COLO668 (cell line): ENCODE data around the gene FRS2.
"Not testable (repeated sequence)": the region's sequence is repeated elsewhere in the genome, so short reads cannot be mapped to it uniquely, and the experiment has no call there.

Experiments used
- DNase-seq: peaks from one replicate; lab custom pipeline; 2025; ENCODE audit not compliant: unreplicated experiment; lab: John Stamatoyannopoulos, UW

Gene FRS2, protein sequence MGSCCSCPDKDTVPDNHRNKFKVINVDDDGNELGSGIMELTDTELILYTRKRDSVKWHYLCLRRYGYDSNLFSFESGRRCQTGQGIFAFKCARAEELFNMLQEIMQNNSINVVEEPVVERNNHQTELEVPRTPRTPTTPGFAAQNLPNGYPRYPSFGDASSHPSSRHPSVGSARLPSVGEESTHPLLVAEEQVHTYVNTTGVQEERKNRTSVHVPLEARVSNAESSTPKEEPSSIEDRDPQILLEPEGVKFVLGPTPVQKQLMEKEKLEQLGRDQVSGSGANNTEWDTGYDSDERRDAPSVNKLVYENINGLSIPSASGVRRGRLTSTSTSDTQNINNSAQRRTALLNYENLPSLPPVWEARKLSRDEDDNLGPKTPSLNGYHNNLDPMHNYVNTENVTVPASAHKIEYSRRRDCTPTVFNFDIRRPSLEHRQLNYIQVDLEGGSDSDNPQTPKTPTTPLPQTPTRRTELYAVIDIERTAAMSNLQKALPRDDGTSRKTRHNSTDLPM

DNA sequence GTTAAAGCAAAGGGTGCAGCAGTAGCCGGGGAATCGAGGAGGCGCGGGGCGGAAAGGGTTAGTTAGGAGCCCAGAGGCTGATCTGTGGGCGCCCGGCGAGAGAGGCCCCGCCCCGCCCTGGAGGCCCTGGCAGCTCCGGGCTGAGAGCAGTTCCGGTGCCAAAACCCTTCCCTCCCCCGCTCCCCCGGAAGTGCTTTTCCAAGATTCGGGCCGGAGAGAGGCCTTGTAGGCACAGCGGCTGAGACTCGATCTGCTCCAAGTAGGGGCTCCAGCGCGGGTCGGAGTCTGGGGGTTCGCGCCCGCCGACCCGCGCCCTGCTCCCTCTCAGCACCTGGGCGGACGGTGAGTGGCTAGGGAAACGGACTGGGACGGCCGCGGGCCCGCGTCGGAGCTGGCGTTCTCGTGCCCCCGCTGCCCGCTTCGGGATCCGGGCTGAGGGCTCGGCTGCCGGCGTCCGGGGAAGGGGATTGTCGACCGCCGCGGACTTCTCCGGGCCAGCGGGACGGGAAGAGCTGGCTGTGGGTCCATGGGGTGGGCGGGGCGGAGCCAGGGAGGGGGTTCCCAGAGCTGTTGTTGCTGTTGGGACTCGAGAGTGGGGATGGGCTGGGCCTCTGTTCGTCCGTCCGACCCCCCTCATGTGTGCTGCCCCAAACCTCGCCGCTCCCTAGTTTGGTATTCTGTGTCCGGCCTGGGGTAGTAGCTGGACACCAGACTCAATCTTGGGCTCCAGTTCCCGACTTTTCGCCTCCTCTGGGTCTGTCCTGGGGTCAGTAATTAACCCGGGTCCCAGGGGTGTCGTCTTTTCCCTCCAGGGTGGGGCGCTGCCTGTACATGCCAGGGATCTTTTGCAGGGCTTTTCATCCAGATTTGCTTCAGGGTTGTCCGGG lies at the start of gene FRS2:
FRS2 (plus strand) TSS at position 200 of the 887 bp plus-strand sequence. CDS start 98,643 bp downstream, outside the sequence.
- peak; percentile 94 for DNase-seq

DNA sequence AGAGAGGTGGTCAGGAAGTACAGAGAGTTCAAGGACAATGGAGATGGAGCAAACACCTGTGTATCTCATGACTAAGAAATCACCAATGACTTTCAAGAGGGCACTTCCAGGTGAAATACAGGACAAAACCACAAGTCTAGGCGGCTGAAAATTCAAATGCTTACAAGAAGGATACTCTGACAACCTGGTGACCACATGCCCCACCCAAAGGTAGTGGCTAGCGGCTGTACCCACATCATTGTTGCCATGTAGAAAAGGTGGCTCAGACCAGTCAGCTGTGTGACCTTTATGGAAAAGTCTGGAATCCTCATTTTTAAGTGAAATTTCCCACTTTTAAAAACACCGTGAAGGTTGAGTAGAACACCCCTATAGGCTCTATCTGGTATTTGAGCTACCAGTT lies 48.6 kb upstream of the FRS2 start:
- DNase-seq, result no peak

DNA sequence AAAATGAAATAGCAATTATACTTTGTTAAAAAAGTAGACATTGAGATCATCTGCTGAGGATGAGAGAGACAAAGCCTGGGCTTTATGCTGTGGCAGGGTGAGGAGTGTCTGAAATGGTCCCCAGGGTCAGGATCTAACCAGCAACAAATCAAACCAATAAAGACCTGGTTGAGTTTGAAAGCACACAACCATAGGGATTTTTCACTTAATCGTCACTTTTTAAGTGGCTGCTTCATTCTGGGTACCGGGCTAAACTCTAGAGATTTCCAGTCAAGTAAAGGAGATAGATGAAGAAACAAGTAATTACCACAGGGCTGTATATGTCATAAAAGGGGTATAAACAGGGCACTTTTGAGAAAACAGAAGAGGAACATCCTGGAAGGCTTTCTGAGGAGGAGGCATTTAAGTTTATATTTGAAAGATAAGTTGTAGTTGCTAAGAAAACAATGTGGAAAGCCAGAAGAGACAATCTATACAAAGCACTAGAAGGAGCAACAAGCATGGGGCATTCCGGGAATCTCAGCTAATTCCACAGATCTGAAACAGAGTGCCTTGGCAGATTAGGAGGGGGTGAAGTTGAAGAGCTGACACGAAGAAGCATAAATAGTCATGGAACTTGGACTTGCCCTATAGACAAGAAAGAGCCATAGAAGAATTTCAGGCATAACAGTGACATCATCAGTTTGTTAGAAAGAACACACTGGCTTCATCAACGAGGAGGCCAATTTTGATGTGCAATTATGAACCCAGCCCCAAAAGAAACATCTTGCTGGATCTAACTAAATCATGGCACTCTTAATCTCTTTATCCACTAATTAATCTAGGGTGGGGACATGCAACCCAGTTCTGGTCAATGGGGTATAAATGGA lies 46.9 kb upstream of the FRS2 start:
- DNase-seq, result no peak

DNA sequence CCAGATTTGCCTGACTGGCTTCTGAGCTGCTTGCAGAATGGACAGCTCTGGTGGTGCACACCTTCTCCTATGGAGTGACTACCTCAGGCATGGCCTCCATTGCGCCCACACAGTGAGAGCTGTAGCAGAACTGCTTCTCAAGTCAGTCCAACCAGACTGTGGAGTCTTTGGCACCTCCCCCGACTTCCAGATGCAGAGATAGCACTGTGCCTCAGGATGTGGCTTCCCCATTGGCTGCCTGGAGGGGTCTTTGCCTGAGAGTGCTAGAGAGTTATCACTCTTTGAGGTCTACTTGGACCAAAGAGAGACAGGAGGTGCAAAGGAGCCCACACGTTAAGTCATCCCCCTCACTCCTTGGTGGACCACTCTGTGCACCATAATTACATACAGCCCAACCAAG lies 44.8 kb upstream of the FRS2 start:
- no peak for DNase-seq

DNA sequence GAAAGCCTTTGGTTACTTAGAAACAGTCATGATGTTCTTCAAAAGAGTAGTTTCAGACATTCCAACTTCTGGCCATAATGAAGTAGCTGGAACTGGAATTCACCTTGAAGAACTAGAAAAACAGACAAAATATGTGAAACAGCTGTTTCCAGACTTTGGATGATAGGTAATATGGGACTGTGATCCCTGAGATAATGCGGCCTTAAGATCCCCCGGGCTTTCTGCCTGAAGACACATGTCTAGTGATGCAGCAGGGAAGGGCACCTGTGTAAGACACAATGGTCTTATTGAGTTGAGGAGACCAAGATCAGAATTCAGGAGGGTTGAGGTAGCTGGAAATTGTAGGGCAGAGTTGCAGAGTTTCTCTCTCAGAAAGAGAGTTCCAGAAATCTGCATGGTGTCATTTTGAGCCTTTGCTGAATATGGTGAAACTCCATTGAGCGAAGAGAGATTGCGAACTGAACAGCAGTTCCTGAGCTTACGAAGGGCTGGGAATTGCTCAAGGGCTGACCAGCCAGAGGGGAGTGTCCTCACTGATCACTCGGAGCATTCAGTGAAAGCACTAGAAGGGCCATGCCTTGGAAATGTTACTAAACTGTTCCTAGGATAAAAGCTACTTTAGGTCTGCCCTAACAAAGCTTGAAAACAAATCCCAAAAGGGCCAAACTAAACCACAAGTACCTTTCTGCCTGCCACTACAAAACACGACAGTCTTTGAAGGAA lies 41.7 kb upstream of the FRS2 start:
- DNase-seq, result no peak

DNA sequence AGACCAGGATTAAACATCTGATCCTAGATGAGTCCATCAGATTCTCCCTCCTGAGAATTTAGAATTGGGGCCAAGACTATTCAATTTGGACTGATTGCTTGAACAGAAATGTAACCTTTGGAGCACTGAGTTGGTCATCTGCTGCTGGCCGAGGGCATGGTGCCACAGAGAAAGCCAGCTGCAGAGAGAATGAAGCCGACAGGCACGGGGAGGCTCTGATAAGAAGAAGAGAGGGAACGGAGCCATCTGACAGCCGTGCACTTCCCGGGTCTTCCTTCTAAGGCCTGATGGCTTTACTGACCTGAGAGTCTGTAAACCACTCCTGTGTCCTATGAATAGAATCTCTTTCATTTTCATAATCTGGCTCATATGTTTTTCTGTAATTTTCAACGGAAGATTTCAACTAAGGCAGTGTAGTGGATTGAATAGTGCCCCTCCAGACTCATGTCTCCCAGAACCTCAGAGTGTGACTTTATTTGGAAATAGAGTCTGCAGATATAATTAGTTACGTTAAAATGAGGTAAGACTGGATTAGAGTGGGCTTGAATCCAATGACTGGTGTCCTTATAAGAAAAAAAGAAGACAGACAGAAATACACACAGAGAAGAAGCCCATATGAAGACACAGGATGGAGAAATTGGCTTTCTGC lies 39.1 kb upstream of the FRS2 start:
- DNase-seq, result no peak

DNA sequence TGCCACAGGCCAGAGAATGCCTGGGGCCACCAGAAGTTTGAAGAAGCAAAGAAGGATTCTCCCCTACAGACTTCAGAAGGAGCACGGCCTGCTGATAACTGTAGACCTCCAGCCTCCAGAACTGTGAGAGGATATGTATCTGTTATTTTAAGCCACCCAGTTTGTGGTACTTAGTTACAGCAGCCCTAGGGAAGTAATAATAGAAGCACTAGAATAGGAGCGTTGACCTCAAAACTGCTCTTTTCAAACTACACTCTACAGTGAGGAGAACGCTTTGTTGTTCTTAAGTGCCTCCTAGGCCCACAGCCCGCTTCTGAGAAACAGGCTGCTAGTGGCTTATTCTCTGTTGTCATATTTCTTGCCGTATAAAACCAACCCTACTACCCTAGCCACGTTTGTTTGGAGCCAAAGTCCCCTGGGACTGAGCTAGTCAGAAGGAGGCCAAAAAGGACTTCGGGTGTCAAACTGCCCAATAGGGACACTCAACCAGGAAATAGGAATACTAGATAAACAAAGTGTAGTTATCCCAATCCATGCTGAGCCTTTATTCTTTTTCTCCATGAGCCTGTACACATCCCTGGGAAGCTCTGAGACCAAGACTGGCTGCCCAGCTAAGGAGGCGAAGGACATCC lies 38.5 kb upstream of the FRS2 start:
- no peak for DNase-seq

DNA sequence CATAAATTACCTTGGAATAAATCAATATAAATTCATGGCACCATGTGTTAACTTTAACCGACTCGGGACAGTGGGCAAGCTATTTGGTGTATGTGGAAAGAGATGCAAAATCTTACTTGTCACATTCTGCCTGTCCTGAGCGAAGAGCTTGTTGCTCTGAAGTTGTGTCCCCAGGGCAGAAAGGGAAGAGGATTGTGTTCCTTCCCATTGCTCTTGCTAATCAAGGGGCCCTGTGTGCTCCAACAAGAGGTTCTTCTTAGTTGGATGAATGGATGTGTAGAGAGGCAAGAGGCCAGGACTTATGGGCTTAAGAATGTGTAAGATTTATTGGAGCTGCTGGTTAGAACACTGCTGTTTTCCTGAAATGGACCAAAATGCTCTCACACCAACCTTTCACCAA lies 36.5 kb upstream of the FRS2 start:
- DNase-seq, result no peak

DNA sequence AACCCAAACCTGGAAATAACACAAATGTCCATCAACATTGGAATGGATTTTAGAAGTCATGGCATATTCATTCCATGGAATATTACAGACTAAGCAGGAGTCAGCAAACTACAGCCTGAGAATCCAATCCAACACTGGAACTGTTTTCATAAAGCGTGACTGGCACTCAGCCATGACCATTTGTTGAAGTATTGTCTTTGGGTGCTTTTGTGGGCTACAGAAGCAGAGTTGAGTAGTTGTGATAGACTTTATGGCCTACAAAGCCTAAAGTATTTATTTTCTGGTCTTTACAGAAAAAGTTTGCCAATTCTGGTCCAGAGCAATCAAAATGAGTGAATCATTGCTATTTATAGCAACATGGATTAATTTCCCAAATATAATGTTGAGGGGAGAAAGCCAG lies 34.5 kb upstream of the FRS2 start:
- no peak for DNase-seq

DNA sequence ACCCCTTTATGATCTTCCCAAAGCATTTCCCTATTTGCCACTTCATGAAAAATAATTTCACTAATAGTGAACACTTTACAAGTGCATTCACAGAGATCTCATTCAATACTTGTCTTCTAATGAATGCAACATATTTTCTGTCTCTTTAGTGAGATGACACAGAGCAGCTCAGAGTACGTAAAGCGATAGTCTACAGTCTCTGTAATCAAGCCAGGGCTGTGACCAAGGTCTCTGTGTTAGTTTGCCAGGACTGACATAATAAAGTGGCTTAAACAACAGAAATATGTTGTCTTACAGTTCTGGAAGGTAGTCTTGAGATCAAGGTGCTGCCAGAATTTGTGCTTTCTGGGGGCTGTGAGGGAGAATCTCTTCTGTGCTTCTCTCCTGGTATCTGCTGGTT lies 33.1 kb upstream of the FRS2 start:
- no peak for DNase-seq

DNA sequence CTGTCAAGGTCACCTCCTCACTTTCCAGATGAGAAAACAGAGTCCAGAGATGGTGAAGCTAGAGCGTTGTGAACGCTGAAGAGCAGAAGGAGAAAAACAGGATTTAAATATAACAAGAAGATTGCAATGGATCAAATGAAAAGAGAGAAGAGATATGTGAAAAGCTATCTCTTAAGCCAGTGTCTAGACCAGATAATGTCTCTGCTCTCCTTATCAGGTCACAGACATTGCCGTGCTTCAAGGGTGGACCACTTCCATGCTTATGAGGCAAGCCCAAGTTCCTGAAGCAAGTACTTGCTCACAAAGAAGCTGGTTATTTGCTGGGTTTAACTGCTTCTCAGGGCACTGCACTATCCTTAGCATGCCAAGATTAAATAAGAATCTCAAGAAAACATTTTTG lies 31.6 kb upstream of the FRS2 start:
- no peak for DNase-seq

DNA sequence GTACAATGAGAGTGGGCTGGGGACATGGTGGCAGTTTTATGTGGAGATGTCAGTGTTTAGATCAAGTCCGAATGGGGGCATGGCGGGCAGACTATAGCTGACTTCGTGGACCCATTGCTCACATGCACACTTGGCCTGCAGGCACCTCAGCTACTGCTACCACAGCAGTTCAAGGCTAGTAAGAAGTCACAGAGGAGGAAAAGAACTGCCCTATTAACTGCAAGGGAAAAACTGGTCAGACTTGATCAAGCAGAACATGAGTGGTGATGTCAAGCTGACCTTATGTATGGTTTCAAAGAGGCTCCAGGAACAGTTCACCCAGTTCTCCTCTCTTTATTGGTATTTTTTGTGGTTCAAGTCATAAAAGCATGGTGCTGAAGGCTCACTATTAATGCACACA lies 30.2 kb upstream of the FRS2 start:
- no peak for DNase-seq

DNA sequence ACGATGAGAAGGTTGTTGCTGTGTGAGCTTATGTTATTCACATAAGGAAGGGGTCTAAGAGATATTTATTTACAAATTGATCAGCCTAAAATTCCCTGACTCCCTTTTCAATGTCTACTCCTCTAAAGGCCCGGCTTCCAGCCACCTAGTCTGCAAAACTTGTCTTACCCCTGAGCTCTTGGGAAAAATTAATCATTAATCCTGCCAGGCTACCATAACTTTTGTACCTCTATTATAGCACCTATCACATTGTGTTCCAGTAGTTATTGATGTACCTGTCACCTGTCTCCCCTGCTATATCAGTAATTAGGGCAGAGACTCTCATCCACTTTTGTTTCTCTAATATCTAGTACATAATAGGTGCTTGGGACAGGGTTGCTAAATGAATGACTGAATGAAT lies 29.3 kb upstream of the FRS2 start:
- DNase-seq, result no peak

DNA sequence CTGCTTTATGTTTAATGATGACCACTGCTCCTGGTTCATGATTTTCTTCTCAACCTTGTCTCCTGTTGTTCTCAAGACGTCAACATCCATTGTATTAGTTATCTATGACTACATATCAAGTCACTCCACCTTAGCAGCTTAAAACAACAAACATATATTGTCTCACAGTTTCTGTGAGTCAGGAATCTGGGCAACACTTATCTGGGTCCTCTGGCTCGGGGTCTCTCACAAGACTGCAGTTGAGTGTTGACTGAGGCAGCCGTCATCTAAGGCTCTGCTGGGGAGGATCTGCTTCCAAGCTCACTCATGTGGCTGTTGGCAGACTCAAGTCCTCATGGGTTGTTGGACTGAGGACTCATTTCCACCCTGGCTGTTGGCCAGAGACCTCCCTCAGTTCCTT lies 27.3 kb upstream of the FRS2 start:
- no peak for DNase-seq

DNA sequence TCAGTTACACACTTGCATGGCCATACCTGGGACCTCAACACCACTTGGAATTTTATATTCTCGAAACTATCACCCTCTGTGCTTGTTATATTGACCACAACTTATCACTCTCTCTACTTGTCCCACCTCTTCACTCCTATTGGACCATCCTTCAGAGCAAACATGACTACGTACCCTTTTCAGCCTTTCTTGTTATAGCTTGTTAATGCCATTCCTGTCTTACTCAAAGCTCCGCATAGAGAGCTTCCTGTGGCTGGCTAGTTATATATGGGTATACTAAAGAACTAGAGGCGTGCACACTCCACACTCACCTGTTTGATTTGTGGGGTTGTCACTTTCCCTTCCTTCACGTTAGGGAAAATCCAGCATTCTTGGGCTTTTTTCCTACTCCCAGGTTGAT lies 26.3 kb upstream of the FRS2 start:
- DNase-seq, result no peak

DNA sequence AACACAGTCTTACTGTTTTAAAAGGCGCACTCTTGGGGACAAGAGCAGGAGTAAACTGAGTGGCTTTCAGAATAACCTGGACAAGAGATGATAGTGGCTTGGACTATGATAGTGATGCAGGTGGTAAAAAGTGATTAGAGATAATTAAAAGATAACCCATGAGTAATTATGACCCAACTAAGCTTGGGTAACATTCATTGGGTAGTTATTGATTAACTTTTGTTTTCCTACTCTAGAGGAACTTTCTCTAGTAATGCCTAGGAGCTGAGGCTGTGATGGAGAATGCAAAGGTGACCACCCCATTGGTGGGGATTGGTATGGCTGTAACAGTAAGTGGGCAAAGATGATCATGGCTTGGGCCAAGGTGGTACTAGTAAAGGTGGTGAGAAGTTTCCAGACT lies 22.3 kb upstream of the FRS2 start:
- no peak for DNase-seq

DNA sequence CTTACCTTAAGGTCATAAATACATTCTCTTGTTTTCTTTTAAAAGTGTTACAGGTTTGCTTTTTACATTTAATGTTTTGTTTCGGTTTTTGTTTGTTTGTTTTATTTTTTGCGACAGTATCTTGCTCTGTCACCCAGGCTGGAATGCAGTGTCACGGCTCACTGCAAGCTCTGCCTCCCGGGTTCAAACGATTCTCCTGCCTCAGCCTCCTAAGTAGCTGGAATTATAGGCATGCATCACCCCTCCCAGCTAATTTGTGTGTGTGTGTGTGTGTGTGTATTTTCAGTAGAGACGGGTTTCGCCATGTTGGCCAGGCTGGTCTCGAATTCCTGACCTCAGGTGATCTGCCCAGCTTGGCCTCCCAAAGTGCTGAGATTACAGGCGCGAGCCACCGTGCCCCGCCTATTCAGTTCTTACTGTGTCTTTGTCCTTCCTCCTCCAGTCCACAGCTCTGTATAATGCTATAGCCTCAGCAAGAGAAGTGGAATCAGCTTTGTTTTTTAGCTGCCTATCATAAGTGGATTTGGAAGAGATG lies 17.5 kb upstream of the FRS2 start:
- not testable (repeated sequence) for DNase-seq

DNA sequence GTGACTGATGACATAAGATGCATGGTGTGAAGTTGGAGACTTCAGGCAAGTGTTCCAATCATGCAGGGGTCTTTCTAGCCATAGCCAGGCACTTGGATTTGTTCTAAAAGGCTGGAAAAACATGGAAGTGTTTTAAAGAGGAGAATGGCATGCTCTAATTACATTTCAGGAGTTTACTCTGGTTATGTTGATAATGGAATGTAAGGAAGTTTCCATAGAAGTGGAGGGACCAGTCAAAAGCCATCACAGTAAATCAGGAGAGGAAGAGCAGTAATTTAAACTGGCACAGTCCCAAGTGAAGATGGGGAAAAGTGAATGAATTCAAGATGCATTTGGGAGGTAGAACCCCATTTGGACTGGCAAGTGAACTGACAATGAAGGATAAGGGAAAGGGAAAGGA lies 13.9 kb upstream of the FRS2 start:
- no peak for DNase-seq

DNA sequence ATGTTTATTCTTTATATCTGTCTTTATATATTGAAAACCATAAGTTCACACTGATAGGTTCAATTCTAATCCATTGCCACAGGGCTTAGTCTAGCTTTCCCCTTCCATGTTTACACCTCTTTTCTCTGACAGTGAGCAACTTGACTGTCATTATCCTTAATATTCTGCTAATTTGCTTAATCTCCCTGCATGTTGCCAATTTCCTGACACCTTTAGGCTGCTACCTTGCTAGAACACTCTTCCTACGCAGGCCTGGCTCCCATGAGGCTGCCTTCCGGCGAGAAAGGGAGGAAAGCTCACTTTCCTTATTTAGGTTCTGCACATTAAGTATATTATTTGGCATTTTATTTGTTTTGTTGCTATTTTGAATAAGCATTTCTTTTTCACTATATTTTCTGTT lies 12.8 kb upstream of the FRS2 start:
- no peak for DNase-seq
